Body of pancreas (tissue), 4 donors: ENCODE data around the gene MYBPC3.

Experiments
- POLR2A ChIP-seq, 3 donors: fragments of 450-650 bp; IDR thresholded peaks; one replicate each; pipeline ENCODE4 v1.6.1; 2016; ENCODE audit warnings: antibody characterized with exemption in 3 of 3, mild to moderate bottlenecking in 2 of 3
- TF ChIP-seq, protein P1 (sequence below), 7 experiments: fragments of 450-650 bp in 4 of 7; fragments of 200-600 bp in 3 of 7; sonication (generic) in 3 of 7; IDR thresholded peaks; one replicate each; pipeline ENCODE4 v1.5.1; 2016 to 2019; ENCODE audit warnings: antibody characterized with exemption in 7 of 7

- no peak for TF ChIP-seq POLR2A (IDR thresholded peaks at IDR 0.05)
- TF ChIP-seq, protein P1, sequence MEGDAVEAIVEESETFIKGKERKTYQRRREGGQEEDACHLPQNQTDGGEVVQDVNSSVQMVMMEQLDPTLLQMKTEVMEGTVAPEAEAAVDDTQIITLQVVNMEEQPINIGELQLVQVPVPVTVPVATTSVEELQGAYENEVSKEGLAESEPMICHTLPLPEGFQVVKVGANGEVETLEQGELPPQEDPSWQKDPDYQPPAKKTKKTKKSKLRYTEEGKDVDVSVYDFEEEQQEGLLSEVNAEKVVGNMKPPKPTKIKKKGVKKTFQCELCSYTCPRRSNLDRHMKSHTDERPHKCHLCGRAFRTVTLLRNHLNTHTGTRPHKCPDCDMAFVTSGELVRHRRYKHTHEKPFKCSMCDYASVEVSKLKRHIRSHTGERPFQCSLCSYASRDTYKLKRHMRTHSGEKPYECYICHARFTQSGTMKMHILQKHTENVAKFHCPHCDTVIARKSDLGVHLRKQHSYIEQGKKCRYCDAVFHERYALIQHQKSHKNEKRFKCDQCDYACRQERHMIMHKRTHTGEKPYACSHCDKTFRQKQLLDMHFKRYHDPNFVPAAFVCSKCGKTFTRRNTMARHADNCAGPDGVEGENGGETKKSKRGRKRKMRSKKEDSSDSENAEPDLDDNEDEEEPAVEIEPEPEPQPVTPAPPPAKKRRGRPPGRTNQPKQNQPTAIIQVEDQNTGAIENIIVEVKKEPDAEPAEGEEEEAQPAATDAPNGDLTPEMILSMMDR (IDR thresholded peaks at IDR 0.05), result no peak
Measured at GRCh38 chr11:47342036-47342803, 10.3 kb downstream of the MYBPC3 start.
